Measurements from ENCODE around the gene FOXJ1. TPM values are rescaled to one million over a fixed set of nuclear protein-coding genes. Genes with fewer than 3 reads are reported as not detected.
A peak's percentile ranks its signal among the peaks of the same experiment; 100 is the strongest.

FOXJ1 gene
- total RNA-seq, 3 donors from 2014 or later, result 0.16 to 2.2 (median 0.52) TPM

DNA sequence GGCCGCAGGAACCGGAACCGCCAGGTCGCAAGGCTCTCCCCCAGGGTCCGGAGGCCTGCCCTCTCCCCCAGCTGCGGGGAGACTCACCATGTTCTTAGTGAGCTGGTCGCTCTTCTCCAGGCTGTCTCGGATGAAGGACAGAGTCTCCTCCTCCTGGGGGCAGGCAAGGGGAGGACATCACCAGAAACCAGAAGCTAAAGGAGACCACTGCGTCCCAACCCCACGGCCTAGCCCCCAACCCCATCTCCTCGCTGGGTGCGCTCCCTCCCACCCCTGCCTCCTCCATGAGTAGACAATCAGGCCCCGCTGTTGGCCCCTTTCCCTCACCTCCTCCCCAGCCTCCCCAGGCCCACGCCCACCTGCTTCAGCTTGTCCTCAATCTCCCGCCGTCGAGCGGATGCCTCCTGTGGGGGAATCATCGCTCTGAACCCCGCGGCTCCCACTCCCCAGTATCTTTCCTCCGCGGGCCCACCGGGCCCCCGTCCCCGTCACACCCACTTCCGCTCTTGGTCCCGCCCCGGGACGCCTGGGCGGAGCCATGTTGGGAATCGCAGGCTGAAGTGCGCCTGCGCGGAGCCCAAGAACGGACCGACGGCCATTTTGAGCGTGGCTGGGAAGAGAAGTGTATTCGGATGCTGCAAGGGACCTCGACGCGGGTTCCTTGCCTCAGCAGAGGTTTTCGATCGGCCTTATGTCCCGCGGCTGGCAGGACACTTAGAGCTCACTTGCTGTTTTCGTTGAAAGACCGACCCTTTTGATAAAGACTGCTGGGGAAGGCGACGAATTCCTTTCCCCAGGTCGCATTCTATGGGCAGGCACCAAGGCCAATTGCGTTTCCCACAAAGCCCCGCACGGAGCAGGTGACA is 37.5 kb downstream of the FOXJ1 start, which contains the start of gene EXOC7:
Gene EXOC7, minus strand, starts transcription at position 514 of the 866 bp plus-strand sequence. Its CDS starts 95 bp downstream, at position 419.
- Histone ChIP-seq H3K36me3 (ENCODE audit: low read depth) (no peaks in the 10 kb centered on the region), H3K4me1 (ENCODE audit: low read depth) (peaks cover 10% of the 10 kb centered on the region), H3K4me3 (peak within 1 kb of the TSS; percentile 61), H3K9me3 (no peaks in the 10 kb centered on the region)
- no peak for TF ChIP-seq CTCF (IDR thresholded peaks at IDR 0.05)
- peak; percentile 94 to 97 (median 94) for DNase-seq
- intact Hi-C loops (cut with DNase I, micrococcal nuclease), result no loop called here
- ATAC-seq, result peak; percentile 96

DNA sequence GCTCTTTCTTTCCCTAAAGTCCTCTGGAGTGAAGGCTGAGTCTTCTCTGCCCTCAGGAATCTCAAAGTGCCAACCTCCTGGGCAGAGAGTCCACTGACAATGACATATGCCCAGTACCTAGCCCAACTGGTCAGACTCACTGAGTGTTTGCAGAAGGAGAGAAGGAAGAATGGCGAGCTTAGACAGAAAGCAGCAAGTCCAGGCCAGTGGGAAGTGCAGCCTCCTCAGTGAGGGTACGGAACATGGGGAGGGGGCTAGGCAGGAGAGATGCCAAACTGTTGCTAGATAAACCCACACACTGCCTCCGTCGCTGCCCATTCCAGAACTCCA is 38.1 kb downstream of the FOXJ1 start:
- H3K4me3 ChIP-seq, result peak overlapping the region; percentile 61
- ATAC-seq, result peak; percentile 13
- no peak for TF ChIP-seq CTCF (IDR thresholded peaks at IDR 0.05)
- H3K9me3 ChIP-seq, result no peaks in the 10 kb centered on the region
- intact Hi-C loops (cut with DNase I, micrococcal nuclease), result no loop called here
- no peaks in the 10 kb centered on the region for H3K36me3 ChIP-seq (ENCODE audit: low read depth)
- H3K4me1 ChIP-seq (ENCODE audit: low read depth), result peaks cover 10% of the 10 kb centered on the region
- no peak for DNase-seq

DNA sequence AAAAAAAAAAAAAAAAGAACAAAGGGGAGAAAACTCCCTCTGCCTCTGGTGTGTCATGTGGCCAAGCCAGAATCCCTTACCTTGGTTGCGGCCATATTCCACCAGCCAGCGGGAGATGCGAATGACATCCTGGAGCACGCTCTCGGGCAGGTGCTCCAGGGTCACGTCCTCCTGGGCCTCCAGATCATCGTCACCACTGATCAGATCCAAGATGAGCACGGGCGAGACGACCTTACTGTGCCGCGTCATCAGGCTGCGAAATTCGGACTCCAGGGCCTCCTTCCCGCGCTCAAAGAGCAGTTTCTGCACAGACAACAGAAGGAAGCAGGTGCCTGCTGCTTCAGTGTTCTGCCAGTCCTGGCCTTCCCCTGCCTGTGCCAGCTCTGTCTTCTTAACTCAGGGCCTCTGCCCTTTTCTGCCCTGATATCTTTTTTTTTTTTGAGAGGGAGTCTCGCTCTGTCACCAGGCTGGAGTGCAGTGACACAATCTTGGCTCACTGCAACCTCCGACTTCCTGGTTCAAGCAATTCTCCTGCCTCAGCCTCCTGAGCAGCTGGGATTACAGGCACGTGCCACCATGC is 43.2 kb downstream of the FOXJ1 start:
- no peak for DNase-seq
- Histone ChIP-seq H3K9me3 (no peaks in the 10 kb centered on the region), H3K4me1 (ENCODE audit: low read depth) (peaks cover 5% of the 10 kb centered on the region), H3K36me3 (ENCODE audit: low read depth) (peaks cover 11% of the 10 kb centered on the region), H3K4me3 (no peak overlapping the region)
- intact Hi-C loops (cut with DNase I, micrococcal nuclease), result no loop called here
- TF ChIP-seq CTCF (IDR thresholded peaks at IDR 0.05), result no peak
- no peak for ATAC-seq

GRCh38 chr17:76095943-76096342 is 45.1 kb downstream of the FOXJ1 start:
- ATAC-seq, result no peak
- no peak for DNase-seq
- intact Hi-C loops (cut with DNase I, micrococcal nuclease), result no loop called here
- TF ChIP-seq CTCF (IDR thresholded peaks at IDR 0.05), result no peak
- Histone ChIP-seq H3K36me3 (ENCODE audit: low read depth) (peaks cover 11% of the 10 kb centered on the region), H3K4me1 (ENCODE audit: low read depth) (no peaks in the 10 kb centered on the region), H3K9me3 (no peaks in the 10 kb centered on the region), H3K4me3 (no peak overlapping the region)

DNA sequence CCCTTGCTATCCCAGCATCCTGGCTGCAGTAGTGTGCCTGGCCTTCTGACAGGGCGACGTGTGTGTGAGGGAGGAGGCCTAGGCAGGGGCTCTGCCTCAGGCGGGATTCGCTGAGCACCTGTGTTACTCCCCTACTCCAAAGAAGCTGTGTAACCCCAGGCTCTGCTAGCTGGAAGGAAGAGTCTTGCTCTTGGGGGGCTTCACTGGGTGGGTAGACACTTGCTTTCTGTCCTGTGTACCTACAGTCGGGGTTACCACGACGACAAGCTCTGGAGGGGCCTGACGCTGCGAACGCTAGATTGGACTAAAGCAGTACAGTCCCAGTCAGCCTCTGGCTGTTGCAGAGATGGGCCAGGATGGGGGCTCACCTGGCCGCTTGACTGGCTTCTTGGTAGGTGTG is 47.0 kb downstream of the FOXJ1 start:
- no peak for ATAC-seq
- DNase-seq, result no peak
- no peak for TF ChIP-seq CTCF (IDR thresholded peaks at IDR 0.05)
- no peaks in the 10 kb centered on the region for H3K9me3 ChIP-seq
- no peak overlapping the region for H3K4me3 ChIP-seq
- intact Hi-C loops (cut with DNase I, micrococcal nuclease), result no loop called here
- peaks cover 11% of the 10 kb centered on the region for H3K36me3 ChIP-seq (ENCODE audit: low read depth)
- H3K4me1 ChIP-seq (ENCODE audit: low read depth), result no peaks in the 10 kb centered on the region

Data from mucosa of descending colon (tissue), 3 donors.